ENCODE data around the gene CCDC149. TPM values are rescaled to one million over a fixed set of nuclear protein-coding genes. Genes with fewer than 3 reads are reported as not detected.

The CCDC149 gene
- polyA plus RNA-seq, 2 of the 4 experiments (the other 2 are of a cell fraction), result 1.4 to 2.8 TPM

DNA sequence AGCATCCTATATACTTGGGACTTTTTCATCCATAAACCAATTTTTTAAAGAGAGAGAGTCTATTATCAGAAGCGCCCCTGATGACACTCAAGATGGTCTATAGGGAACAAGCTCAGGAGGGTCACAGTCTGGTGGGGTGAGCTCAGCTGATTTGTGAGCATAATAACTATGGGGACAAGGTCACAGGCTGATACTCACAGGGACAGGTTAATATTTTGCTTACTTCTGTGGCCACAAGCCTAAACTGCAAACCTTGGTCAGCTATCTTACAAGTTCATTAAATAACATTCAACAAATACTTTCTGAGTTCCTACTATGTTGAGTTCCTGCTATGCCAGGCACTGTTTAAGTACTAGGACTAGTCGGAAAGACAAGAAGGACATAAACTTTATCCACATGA lies 10.2 kb upstream of the CCDC149 start:
- TF ChIP-seq RCOR1 (IDR thresholded peaks at IDR 0.05; ENCODE audit: low read depth, low read length) (no peak), ZSCAN20 (CRISPR knock-in tag; IDR thresholded peaks at IDR 0.05) (no peak), MYC (IDR thresholded peaks at IDR 0.05; ENCODE audit: borderline replicate concordance, low read length) (no peak), CBX8 (IDR thresholded peaks at IDR 0.05) (no peak), SREBF2 (IDR thresholded peaks at IDR 0.05) (no peak), CHD4 (IDR thresholded peaks at IDR 0.05; ENCODE audit: borderline replicate concordance) (no peak), CHD2 (IDR thresholded peaks at IDR 0.05; ENCODE audit: low read length, partially characterized antibody) (no peak), RARB (CRISPR knock-in tag; IDR thresholded peaks at IDR 0.05) (no peak), FOXS1 (CRISPR knock-in tag; IDR thresholded peaks at IDR 0.05) (no peak), HEYL (CRISPR knock-in tag; IDR thresholded peaks at IDR 0.05) (no peak), PHF8 (IDR thresholded peaks at IDR 0.05; ENCODE audit: borderline replicate concordance, low read depth) (no peak), RAD21 (conservative IDR thresholded peaks at IDR 0.05 in 1 of 2, IDR thresholded peaks at IDR 0.05 in 1 of 2) (no peak), KDM1A (IDR thresholded peaks at IDR 0.05; ENCODE audit: low read depth) (no peak), EP300 (IDR thresholded peaks at IDR 0.05) (no peak), CEBPB (IDR thresholded peaks at IDR 0.05) (no peak)
- TF ChIP-seq, protein P1, sequence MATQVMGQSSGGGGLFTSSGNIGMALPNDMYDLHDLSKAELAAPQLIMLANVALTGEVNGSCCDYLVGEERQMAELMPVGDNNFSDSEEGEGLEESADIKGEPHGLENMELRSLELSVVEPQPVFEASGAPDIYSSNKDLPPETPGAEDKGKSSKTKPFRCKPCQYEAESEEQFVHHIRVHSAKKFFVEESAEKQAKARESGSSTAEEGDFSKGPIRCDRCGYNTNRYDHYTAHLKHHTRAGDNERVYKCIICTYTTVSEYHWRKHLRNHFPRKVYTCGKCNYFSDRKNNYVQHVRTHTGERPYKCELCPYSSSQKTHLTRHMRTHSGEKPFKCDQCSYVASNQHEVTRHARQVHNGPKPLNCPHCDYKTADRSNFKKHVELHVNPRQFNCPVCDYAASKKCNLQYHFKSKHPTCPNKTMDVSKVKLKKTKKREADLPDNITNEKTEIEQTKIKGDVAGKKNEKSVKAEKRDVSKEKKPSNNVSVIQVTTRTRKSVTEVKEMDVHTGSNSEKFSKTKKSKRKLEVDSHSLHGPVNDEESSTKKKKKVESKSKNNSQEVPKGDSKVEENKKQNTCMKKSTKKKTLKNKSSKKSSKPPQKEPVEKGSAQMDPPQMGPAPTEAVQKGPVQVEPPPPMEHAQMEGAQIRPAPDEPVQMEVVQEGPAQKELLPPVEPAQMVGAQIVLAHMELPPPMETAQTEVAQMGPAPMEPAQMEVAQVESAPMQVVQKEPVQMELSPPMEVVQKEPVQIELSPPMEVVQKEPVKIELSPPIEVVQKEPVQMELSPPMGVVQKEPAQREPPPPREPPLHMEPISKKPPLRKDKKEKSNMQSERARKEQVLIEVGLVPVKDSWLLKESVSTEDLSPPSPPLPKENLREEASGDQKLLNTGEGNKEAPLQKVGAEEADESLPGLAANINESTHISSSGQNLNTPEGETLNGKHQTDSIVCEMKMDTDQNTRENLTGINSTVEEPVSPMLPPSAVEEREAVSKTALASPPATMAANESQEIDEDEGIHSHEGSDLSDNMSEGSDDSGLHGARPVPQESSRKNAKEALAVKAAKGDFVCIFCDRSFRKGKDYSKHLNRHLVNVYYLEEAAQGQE (IDR thresholded peaks at IDR 0.05), result no peak
- TF ChIP-seq, protein P2, sequence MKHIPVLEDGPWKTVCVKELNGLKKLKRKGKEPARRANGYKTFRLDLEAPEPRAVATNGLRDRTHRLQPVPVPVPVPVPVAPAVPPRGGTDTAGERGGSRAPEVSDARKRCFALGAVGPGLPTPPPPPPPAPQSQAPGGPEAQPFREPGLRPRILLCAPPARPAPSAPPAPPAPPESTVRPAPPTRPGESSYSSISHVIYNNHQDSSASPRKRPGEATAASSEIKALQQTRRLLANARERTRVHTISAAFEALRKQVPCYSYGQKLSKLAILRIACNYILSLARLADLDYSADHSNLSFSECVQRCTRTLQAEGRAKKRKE (CRISPR knock-in tag; IDR thresholded peaks at IDR 0.05; ENCODE audit: low read depth), result no peak
- TF ChIP-seq, protein P3, sequence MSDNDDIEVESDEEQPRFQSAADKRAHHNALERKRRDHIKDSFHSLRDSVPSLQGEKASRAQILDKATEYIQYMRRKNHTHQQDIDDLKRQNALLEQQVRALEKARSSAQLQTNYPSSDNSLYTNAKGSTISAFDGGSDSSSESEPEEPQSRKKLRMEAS (IDR thresholded peaks at IDR 0.05), result no peak
- TF ChIP-seq, protein P4, sequence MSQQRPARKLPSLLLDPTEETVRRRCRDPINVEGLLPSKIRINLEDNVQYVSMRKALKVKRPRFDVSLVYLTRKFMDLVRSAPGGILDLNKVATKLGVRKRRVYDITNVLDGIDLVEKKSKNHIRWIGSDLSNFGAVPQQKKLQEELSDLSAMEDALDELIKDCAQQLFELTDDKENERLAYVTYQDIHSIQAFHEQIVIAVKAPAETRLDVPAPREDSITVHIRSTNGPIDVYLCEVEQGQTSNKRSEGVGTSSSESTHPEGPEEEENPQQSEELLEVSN (IDR thresholded peaks at IDR 0.05; ENCODE audit: borderline replicate concordance, low read depth), result no peak
- TF ChIP-seq, protein P5, sequence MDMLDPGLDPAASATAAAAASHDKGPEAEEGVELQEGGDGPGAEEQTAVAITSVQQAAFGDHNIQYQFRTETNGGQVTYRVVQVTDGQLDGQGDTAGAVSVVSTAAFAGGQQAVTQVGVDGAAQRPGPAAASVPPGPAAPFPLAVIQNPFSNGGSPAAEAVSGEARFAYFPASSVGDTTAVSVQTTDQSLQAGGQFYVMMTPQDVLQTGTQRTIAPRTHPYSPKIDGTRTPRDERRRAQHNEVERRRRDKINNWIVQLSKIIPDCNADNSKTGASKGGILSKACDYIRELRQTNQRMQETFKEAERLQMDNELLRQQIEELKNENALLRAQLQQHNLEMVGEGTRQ (IDR thresholded peaks at IDR 0.05), result no peak
- ATAC-seq, result no peak
- no peak for FAIRE-seq
- 27% methylated on average over 2 of the region's 2 CpGs for WGBS (ENCODE audit: missing lambda C conversion rate)
- POLR2A ChIA-PET, result no interaction called here
- H3K27ac ChIP-seq, result no peak overlapping the region
- CTCF ChIA-PET, result no interaction called here
- 0 out of 3 replicates have a peak, but pooled peaks cover 4% of the 10 kb centered on the region for H3K9me3 ChIP-seq
- no peak overlapping the region for H3K4me2 ChIP-seq
- H3K4me3 ChIP-seq, result no peak overlapping the region
- H3K4me1 ChIP-seq, result no peaks in the 10 kb centered on the region
- DNase-seq (ENCODE audit: low read depth in 1 of 2, low spot score in 1 of 2), result no peak

DNA sequence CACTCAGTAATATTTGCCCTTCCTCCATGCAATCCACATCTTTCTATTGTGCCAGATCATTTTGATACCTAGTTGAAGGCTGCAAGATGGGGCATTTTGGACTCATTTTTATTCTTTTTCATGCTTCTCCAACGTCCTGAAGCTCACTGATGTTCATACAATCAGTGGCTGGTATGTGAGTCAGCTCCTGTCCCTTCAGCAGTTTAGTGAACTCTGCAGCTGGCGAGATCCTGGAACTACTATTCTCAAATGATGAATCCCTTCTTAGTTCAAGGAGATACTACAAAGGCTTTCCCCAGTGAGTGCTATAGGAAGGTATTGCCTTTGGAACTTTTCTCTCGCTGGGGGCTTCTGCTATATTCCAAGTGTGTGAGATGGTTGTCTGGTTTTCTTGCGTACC lies 9.6 kb upstream of the CCDC149 start:
- no peak for DNase-seq (ENCODE audit: low read depth in 1 of 2, low spot score in 1 of 2)
- Histone ChIP-seq H3K9me3 (0 out of 3 replicates have a peak, but pooled peaks cover 4% of the 10 kb centered on the region), H3K4me3 (no peak overlapping the region), H3K4me2 (no peak overlapping the region), H3K4me1 (no peaks in the 10 kb centered on the region), H3K27ac (no peak overlapping the region)
- no peak for ATAC-seq
- CTCF ChIA-PET, result no interaction called here
- POLR2A ChIA-PET, result no interaction called here
- no peak for FAIRE-seq
- TF ChIP-seq HEYL (CRISPR knock-in tag; IDR thresholded peaks at IDR 0.05) (no peak), NFE2L2 (conservative IDR thresholded peaks at IDR 0.05; ENCODE audit: low read length) (no peak), NPAS2 (CRISPR knock-in tag; IDR thresholded peaks at IDR 0.05; ENCODE audit: borderline replicate concordance) (no peak), ZNF302 (CRISPR knock-in tag; IDR thresholded peaks at IDR 0.05) (no peak), ZSCAN20 (CRISPR knock-in tag; IDR thresholded peaks at IDR 0.05) (no peak)
- WGBS (ENCODE audit: missing lambda C conversion rate), result 23% methylated on average over 4 of the region's 4 CpGs
